Esophagus squamous epithelium (tissue), 4 donors: ENCODE data around the gene C3orf62.

Experiments
- CTCF ChIP-seq, 6 experiments: fragments of 450-650 bp in 4 of 6; fragments of 200-600 bp in 2 of 6; sonication (generic) in 2 of 6; IDR thresholded peaks; one replicate each; pipeline ENCODE4 v1.5.1; 2016 to 2019; ENCODE audit warnings: antibody characterized with exemption in 6 of 6, mild to moderate bottlenecking in 4 of 6, moderate library complexity in 4 of 6
- POLR2A ChIP-seq, 4 donors: fragments of 450-650 bp; IDR thresholded peaks; one replicate each; pipeline ENCODE4 v1.6.1; 2017; ENCODE audit warnings: antibody characterized with exemption in 4 of 4, mild to moderate bottlenecking in 4 of 4, moderate library complexity in 3 of 4

- TF ChIP-seq CTCF (IDR thresholded peaks at IDR 0.05) (no peak), POLR2A (IDR thresholded peaks at IDR 0.05) (no peak)
These were observed 6.9 kb downstream of the C3orf62 start for GRCh38 chr3:49270156-49270500.
